ENCODE measurements around the gene CSMD2. TPM values are rescaled to one million over a fixed set of nuclear protein-coding genes. Genes with fewer than 3 reads are reported as not detected.

The CSMD2 gene
- total RNA-seq, 1 donor from 2014 or later, result 0.27 TPM

DNA sequence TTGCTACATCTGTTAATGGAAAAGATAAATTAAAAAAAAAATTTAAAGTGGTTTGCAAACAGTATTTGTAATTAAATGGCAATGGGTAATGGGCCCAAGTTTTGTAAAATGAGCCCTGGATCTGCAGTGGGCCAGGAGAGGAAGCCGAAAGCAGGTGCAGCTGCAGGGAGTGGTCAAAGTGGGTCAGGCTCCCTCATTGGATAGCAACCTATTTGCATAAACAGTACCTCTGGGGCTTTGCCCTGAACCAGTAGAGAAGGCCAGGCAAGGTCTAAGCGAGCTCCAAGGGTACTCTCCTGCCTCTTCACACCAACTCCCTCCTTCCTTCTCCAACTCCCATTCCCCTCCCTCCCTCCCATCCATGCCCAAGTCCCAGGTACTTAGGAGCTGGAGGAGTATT is 162.2 kb downstream of the CSMD2 start:
- no peaks in the 10 kb centered on the region for H3K9me3 Mint-ChIP-seq (ENCODE audit: unreplicated experiment)
- H3K4me3 Mint-ChIP-seq (ENCODE audit: unreplicated experiment), result no peak overlapping the region
- H3K36me3 Mint-ChIP-seq (ENCODE audit: unreplicated experiment), result no peaks in the 10 kb centered on the region
- no peaks in the 10 kb centered on the region for H3K27me3 Mint-ChIP-seq (ENCODE audit: unreplicated experiment)
- H3K4me1 Mint-ChIP-seq (ENCODE audit: low read depth, unreplicated experiment), result peaks cover 1% of the 10 kb centered on the region
- H3K27ac Mint-ChIP-seq (ENCODE audit: unreplicated experiment), result no peak overlapping the region
- DNase-seq, result no peak
- TF ChIP-seq, protein P1, sequence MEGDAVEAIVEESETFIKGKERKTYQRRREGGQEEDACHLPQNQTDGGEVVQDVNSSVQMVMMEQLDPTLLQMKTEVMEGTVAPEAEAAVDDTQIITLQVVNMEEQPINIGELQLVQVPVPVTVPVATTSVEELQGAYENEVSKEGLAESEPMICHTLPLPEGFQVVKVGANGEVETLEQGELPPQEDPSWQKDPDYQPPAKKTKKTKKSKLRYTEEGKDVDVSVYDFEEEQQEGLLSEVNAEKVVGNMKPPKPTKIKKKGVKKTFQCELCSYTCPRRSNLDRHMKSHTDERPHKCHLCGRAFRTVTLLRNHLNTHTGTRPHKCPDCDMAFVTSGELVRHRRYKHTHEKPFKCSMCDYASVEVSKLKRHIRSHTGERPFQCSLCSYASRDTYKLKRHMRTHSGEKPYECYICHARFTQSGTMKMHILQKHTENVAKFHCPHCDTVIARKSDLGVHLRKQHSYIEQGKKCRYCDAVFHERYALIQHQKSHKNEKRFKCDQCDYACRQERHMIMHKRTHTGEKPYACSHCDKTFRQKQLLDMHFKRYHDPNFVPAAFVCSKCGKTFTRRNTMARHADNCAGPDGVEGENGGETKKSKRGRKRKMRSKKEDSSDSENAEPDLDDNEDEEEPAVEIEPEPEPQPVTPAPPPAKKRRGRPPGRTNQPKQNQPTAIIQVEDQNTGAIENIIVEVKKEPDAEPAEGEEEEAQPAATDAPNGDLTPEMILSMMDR (IDR thresholded peaks at IDR 0.05; ENCODE audit: partially characterized antibody, unreplicated experiment), result no peak

DNA sequence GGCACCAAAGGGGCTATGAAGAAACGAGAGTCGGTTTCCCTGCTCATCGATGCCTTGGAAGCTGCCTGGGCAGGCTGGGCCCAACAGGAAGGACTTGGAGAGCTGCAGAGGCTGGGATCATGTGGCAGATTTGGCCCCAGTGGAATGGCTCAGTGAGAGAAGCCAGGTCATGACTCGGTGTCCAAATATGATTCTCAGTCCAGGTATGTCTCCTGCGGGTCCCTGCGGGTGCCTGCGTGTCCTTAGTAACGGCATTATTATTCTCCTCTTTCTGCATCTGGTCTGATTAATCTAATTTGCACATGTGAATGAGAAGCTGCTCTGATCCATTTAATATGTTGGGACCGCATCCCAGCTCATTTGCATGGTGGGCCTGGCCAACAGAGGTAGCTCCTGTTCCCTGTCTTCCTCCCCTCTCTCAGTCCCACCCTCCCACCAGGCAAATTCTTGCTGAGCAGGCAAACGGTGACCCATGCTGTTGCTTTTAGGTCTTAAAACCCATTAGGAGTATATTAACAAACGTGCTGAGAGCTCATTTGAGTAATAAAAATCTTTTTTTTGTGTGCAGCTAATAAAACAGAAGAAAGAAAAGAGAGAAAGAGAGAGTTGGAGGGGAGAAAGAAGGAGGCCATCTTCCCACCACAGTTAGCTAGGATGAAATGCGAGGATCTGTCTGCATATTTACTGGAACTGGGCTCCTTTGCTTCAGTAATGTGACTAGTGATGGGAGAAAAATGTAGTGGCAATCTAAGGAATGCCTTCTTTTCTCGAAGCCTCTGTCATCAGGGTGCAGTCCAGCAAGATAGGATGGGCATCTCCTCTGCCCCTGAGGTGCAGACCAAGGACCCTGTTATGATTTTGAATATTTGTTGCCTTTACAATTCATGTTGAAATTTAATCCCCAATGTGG is 167.6 kb downstream of the CSMD2 start:
- Mint-ChIP-seq H3K9me3 (ENCODE audit: unreplicated experiment) (no peaks in the 10 kb centered on the region), H3K27me3 (ENCODE audit: unreplicated experiment) (peaks cover 4% of the 10 kb centered on the region), H3K4me3 (ENCODE audit: unreplicated experiment) (no peak overlapping the region), H3K4me1 (ENCODE audit: low read depth, unreplicated experiment) (peaks cover 1% of the 10 kb centered on the region), H3K36me3 (ENCODE audit: unreplicated experiment) (no peaks in the 10 kb centered on the region), H3K27ac (ENCODE audit: unreplicated experiment) (no peak overlapping the region)
- TF ChIP-seq, protein P1 (IDR thresholded peaks at IDR 0.05; ENCODE audit: partially characterized antibody, unreplicated experiment), result no peak
- no peak for DNase-seq

DNA sequence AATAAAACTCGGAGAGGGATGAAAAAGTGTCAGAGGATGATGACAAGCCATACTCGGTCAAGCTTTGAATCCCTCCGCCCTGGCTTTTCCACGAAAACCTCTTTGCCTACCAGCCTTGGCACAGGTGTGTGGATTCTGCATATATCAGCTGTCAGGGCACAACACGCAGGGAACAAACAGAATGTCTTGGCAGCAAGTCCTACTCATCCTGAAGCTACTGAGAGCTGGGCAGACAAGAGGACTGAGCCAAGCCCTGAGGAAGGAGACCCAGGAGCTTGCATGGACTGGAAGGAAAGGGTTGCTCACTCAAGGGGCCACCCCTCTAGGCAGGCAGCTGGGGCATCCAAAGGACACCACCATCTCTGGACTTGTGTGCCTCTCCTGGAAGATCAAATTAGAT is 168.7 kb downstream of the CSMD2 start:
- Mint-ChIP-seq H3K4me1 (ENCODE audit: low read depth, unreplicated experiment) (peaks cover 1% of the 10 kb centered on the region), H3K27me3 (ENCODE audit: unreplicated experiment) (peaks cover 4% of the 10 kb centered on the region)

DNA sequence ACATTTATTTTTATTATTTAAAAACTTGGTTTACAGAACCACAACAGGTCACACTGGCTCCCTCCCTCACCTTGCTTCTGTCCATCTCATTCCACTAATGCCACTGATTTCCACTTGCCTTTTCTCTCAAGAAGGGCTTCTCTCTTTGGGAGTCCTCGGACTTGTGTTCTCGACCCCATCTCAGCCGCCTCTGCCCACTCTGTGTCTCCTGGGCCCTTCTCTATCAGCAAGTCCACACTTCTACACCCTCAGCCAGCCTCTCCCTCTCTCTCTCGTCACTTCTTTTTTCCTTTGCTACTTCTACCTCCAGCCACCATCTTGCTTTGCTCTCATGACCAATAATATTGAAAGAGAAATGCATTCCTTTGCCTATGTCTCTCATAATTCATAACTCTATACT is 171.7 kb downstream of the CSMD2 start:
- H3K36me3 Mint-ChIP-seq (ENCODE audit: unreplicated experiment), result no peaks in the 10 kb centered on the region
- DNase-seq, result no peak
- TF ChIP-seq, protein P1 (IDR thresholded peaks at IDR 0.05; ENCODE audit: partially characterized antibody, unreplicated experiment), result no peak
- H3K4me1 Mint-ChIP-seq (ENCODE audit: low read depth, unreplicated experiment), result no peaks in the 10 kb centered on the region
- H3K27ac Mint-ChIP-seq (ENCODE audit: unreplicated experiment), result no peak overlapping the region
- no peaks in the 10 kb centered on the region for H3K9me3 Mint-ChIP-seq (ENCODE audit: unreplicated experiment)
- H3K4me3 Mint-ChIP-seq (ENCODE audit: unreplicated experiment), result no peak overlapping the region
- peaks cover 4% of the 10 kb centered on the region for H3K27me3 Mint-ChIP-seq (ENCODE audit: unreplicated experiment)

More for the DNA sequence above, 168.7 kb downstream of the CSMD2 start:
- no peak overlapping the region for H3K27ac Mint-ChIP-seq (ENCODE audit: unreplicated experiment)
- H3K9me3 Mint-ChIP-seq (ENCODE audit: unreplicated experiment), result no peaks in the 10 kb centered on the region
- H3K4me3 Mint-ChIP-seq (ENCODE audit: unreplicated experiment), result no peak overlapping the region
- no peaks in the 10 kb centered on the region for H3K36me3 Mint-ChIP-seq (ENCODE audit: unreplicated experiment)
- TF ChIP-seq, protein P1 (IDR thresholded peaks at IDR 0.05; ENCODE audit: partially characterized antibody, unreplicated experiment), result no peak
- no peak for DNase-seq

DNA sequence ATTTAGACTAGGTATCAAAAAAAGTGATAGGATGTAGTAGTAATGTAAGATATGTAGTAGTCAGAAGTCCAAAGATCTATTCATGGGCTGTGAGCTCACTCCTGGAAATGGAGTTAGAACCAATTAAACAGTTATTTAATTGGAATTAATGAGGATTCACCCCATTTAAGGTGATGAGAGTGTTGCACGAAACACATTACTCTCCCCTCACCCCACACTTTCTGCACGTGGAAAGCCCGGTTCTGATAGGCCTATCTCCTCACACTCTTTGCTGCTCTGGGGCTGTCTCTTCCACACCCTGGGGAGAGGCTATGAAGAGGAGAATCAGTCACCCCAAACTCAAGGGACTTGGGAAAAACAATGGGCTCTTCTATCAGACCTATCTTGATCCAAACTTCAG is 174.7 kb downstream of the CSMD2 start:
- peaks cover 4% of the 10 kb centered on the region for H3K27me3 Mint-ChIP-seq (ENCODE audit: unreplicated experiment)
- no peak for DNase-seq
- no peak overlapping the region for H3K27ac Mint-ChIP-seq (ENCODE audit: unreplicated experiment)
- H3K4me3 Mint-ChIP-seq (ENCODE audit: unreplicated experiment), result no peak overlapping the region
- no peaks in the 10 kb centered on the region for H3K9me3 Mint-ChIP-seq (ENCODE audit: unreplicated experiment)
- H3K36me3 Mint-ChIP-seq (ENCODE audit: unreplicated experiment), result no peaks in the 10 kb centered on the region
- TF ChIP-seq, protein P1 (IDR thresholded peaks at IDR 0.05; ENCODE audit: partially characterized antibody, unreplicated experiment), result no peak
- H3K4me1 Mint-ChIP-seq (ENCODE audit: low read depth, unreplicated experiment), result no peaks in the 10 kb centered on the region

Data from glutamatergic neuron (in vitro differentiated cells).